ENCODE measurements around the gene SAT1. TPM values are rescaled to one million over a fixed set of nuclear protein-coding genes. Genes with fewer than 3 reads are reported as not detected.
A peak's percentile ranks its signal among the peaks of the same experiment; 100 is the strongest.

The SAT1 gene
- total and polyA plus RNA-seq, 2 experiments from 2014 or later = 1,822 to 2,173 TPM

DNA sequence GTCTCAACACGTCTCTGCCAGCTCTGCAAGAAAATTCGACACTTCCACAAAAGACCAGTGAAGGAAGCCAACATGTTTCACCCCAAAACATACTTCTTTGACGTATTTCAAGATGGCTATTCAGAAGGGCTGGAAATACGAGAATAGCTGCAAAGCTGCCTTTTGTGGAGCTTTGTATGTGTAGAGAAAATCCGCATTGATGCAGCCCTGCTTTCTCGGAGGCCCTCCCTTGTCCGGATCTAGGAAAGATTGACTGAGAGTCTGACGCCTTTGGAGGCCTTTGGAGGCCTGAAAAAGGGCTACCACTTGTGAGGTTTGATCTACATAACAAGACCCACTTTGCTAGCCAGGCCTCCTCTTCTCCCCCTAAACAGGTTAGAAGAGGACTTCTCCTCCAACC, 12.2 kb downstream of the SAT1 start:
- TF ChIP-seq EZH2phosphoT487 (IDR thresholded peaks at IDR 0.05; ENCODE audit: low read depth, severe bottlenecking, unreplicated experiment) = no peak
- TF ChIP-seq EZH2 (IDR thresholded peaks at IDR 0.05; ENCODE audit: borderline replicate concordance) = no peak
- H4K20me1 ChIP-seq (ENCODE audit: insufficient read depth, poor library complexity, severe bottlenecking) = no peaks in the 10 kb centered on the region

DNA sequence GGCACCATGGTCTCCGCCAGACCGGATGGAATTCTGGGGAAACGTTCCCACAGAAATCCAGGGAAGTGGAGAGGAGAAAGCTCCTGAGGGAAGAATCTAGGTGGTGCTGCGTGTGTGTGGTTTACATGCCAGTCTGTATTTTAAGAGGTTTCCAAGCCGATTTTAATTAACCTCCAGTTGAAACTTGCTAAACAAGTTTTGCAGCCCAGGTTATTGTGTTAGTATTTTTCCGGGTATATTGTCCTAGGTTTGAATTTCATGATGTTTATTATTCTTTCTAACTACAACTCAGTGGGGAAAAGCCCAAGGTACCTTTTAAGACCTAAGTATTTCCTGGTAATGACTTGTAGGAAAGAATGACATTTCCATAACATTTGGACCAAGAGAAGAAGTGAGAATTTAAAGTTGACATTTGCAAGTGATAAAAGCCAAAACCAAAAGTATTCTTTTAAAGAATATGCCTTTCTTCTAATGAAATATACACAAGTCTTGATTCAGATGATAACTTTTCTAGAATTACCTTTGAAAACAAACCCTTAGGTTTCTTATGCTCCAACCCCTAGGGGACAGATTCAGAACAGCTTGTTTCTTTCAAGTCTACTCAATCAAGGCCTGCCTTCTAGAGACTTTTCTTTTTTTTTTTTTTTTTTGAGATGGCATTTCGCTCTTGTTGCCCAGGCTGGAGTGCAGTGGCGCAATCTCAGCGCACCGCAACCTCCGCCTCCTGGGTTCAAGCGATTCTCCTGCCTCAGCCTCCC, 14.6 kb downstream of the SAT1 start:
- no peaks in the 10 kb centered on the region for H3K79me2 ChIP-seq
- H3K4me3 ChIP-seq = no peak overlapping the region
- no peaks in the 10 kb centered on the region for H4K20me1 ChIP-seq (ENCODE audit: insufficient read depth, poor library complexity, severe bottlenecking)
- H3K9me3 ChIP-seq (ENCODE audit: low read depth) = no peaks in the 10 kb centered on the region
- H3K9me2 ChIP-seq (replicated peaks; ENCODE audit: insufficient read depth) = no peaks in the 10 kb centered on the region
- H3K27ac ChIP-seq = peak overlapping the region; percentile 86
- H3K27me3 ChIP-seq = no peaks in the 10 kb centered on the region
- H3K4me1 ChIP-seq (ENCODE audit: insufficient read depth) = peaks cover 23% of the 10 kb centered on the region
- H3K4me2 ChIP-seq = peak overlapping the region; percentile 18
- WGBS (ENCODE audit: low lambda C conversion rate, missing lambda C conversion rate) = 67% methylated on average over 12 of the region's 12 CpGs
- DNase-seq (ENCODE audit: low spot score) = peak; percentile 51
- H3K36me3 ChIP-seq (replicated peaks; ENCODE audit: insufficient read depth, low read depth) = no peaks in the 10 kb centered on the region
- H2AFZ ChIP-seq = no peak overlapping the region
- TF ChIP-seq EZH2phosphoT487 (IDR thresholded peaks at IDR 0.05; ENCODE audit: low read depth, severe bottlenecking, unreplicated experiment) (no peak), EZH2 (IDR thresholded peaks at IDR 0.05; ENCODE audit: borderline replicate concordance) (no peak)
- TF ChIP-seq, protein P1, sequence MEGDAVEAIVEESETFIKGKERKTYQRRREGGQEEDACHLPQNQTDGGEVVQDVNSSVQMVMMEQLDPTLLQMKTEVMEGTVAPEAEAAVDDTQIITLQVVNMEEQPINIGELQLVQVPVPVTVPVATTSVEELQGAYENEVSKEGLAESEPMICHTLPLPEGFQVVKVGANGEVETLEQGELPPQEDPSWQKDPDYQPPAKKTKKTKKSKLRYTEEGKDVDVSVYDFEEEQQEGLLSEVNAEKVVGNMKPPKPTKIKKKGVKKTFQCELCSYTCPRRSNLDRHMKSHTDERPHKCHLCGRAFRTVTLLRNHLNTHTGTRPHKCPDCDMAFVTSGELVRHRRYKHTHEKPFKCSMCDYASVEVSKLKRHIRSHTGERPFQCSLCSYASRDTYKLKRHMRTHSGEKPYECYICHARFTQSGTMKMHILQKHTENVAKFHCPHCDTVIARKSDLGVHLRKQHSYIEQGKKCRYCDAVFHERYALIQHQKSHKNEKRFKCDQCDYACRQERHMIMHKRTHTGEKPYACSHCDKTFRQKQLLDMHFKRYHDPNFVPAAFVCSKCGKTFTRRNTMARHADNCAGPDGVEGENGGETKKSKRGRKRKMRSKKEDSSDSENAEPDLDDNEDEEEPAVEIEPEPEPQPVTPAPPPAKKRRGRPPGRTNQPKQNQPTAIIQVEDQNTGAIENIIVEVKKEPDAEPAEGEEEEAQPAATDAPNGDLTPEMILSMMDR (IDR thresholded peaks at IDR 0.05; ENCODE audit: poor library complexity) = no peak

More for the DNA sequence above, 12.2 kb downstream of the SAT1 start:
- H3K9me2 ChIP-seq (replicated peaks; ENCODE audit: insufficient read depth) = no peaks in the 10 kb centered on the region
- H2AFZ ChIP-seq = no peak overlapping the region
- no peak overlapping the region for H3K27ac ChIP-seq
- 80% methylated on average over 8 of the region's 8 CpGs for WGBS (ENCODE audit: low lambda C conversion rate, missing lambda C conversion rate)
- no peak overlapping the region for H3K4me2 ChIP-seq
- H3K9me3 ChIP-seq (ENCODE audit: low read depth) = no peaks in the 10 kb centered on the region
- no peak for DNase-seq (ENCODE audit: low spot score)
- no peaks in the 10 kb centered on the region for H3K79me2 ChIP-seq
- peaks cover 23% of the 10 kb centered on the region for H3K4me1 ChIP-seq (ENCODE audit: insufficient read depth)
- H3K36me3 ChIP-seq (replicated peaks; ENCODE audit: insufficient read depth, low read depth) = no peaks in the 10 kb centered on the region
- H3K4me3 ChIP-seq = no peak overlapping the region
- H3K27me3 ChIP-seq = no peaks in the 10 kb centered on the region

DNA sequence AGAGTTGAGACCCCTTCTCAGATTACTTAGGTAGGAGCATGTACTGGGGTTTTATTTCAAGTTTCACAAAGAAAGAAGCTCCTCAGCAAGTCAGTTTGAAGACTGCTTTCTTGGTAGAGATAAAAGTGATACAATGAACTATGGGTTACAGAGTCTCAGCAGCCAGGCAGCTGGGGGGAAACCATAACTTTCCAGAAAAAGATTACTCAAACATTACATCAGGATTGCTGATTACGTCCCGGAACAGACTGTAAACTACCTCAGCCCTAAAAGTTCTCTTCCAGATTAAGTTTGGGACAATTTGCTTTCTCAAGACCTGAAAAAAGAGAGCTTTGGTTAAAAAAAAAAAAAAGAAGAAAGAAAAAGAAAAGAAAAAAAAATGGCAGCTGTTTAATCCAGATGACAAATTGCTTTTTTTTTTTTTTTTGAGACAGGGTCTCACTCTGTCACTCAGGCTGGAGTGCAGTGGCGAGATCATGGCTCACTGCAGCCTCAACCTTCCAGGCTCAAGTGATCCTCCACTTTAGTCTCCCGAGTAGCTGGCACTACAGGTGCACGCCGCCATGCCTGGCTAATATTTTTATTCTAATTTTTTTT, 16.6 kb downstream of the SAT1 start:
- no peaks in the 10 kb centered on the region for H4K20me1 ChIP-seq (ENCODE audit: insufficient read depth, poor library complexity, severe bottlenecking)
- TF ChIP-seq, protein P1 (IDR thresholded peaks at IDR 0.05; ENCODE audit: poor library complexity) = no peak
- TF ChIP-seq EZH2 (IDR thresholded peaks at IDR 0.05; ENCODE audit: borderline replicate concordance) (no peak), EZH2phosphoT487 (IDR thresholded peaks at IDR 0.05; ENCODE audit: low read depth, severe bottlenecking, unreplicated experiment) (no peak)
- no peak overlapping the region for H3K4me3 ChIP-seq
- WGBS (ENCODE audit: low lambda C conversion rate, missing lambda C conversion rate) = 63% methylated on average over 6 of the region's 6 CpGs
- H3K9me2 ChIP-seq (replicated peaks; ENCODE audit: insufficient read depth) = no peaks in the 10 kb centered on the region
- no peaks in the 10 kb centered on the region for H3K27me3 ChIP-seq
- peaks cover 33% of the 10 kb centered on the region for H3K4me1 ChIP-seq (ENCODE audit: insufficient read depth)
- H3K36me3 ChIP-seq (replicated peaks; ENCODE audit: insufficient read depth, low read depth) = no peaks in the 10 kb centered on the region
- no peaks in the 10 kb centered on the region for H3K79me2 ChIP-seq
- no peak overlapping the region for H2AFZ ChIP-seq
- H3K4me2 ChIP-seq = no peak overlapping the region
- no peaks in the 10 kb centered on the region for H3K9me3 ChIP-seq (ENCODE audit: low read depth)
- DNase-seq (ENCODE audit: low spot score) = peak; percentile 53
- peak overlapping the region; percentile 86 for H3K27ac ChIP-seq

DNA sequence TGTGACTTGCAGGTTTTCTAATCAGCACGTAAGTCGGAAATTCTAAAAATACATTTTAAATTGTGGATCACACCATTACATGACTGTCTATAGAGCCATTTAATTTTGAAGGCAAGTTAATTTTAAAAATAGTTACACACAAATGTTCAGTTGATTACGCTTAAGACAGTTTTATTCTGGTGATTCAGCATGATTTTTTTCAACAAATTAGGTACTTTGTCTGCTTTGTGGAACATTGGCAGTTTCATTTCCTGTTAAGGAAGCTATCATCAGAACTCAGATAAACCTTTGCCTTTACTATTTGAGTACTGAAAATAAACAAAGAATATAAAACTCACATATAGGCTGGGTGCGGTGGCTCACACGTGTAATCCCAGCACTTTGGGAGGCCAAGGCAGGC, 19.5 kb downstream of the SAT1 start:
- no peak for DNase-seq (ENCODE audit: low spot score)
- H3K27ac ChIP-seq = peak overlapping the region; percentile 95
- H4K20me1 ChIP-seq (ENCODE audit: insufficient read depth, poor library complexity, severe bottlenecking) = no peaks in the 10 kb centered on the region
- 76% methylated on average over 5 of the region's 5 CpGs for WGBS (ENCODE audit: low lambda C conversion rate, missing lambda C conversion rate)
- H3K9me3 ChIP-seq (ENCODE audit: low read depth) = no peaks in the 10 kb centered on the region
- H3K4me3 ChIP-seq = no peak overlapping the region
- TF ChIP-seq EZH2phosphoT487 (IDR thresholded peaks at IDR 0.05; ENCODE audit: low read depth, severe bottlenecking, unreplicated experiment) (no peak), EZH2 (IDR thresholded peaks at IDR 0.05; ENCODE audit: borderline replicate concordance) (no peak)
- TF ChIP-seq, protein P1 (IDR thresholded peaks at IDR 0.05; ENCODE audit: poor library complexity) = no peak
- H3K79me2 ChIP-seq = no peaks in the 10 kb centered on the region
- no peaks in the 10 kb centered on the region for H3K36me3 ChIP-seq (replicated peaks; ENCODE audit: insufficient read depth, low read depth)
- no peaks in the 10 kb centered on the region for H3K27me3 ChIP-seq
- no peak overlapping the region for H2AFZ ChIP-seq
- H3K4me1 ChIP-seq (ENCODE audit: insufficient read depth) = peaks cover 40% of the 10 kb centered on the region
- H3K4me2 ChIP-seq = no peak overlapping the region
- H3K9me2 ChIP-seq (replicated peaks; ENCODE audit: insufficient read depth) = no peaks in the 10 kb centered on the region

Measured in hepatocyte (in vitro differentiated cells).